HEK293 (cell line): ENCODE results near the gene TSPAN14.

Experiments used
- SCRT2 ChIP-seq: fragments of 450-650 bp; formaldehyde crosslinking; IDR thresholded peaks from 2 replicates; pipeline ENCODE4 v1.5.1; 2016; ENCODE audit warnings: missing biosample characterization, missing genetic modification characterization
- ZNF140 ChIP-seq: fragments of 450-650 bp; formaldehyde crosslinking; IDR thresholded peaks from 2 replicates; pipeline ENCODE4 v1.5.1; 2016; ENCODE audit warnings: missing biosample characterization, missing genetic modification characterization
- TF ChIP-seq, protein P1 (sequence below): fragments of 450-650 bp; formaldehyde crosslinking; conservative IDR thresholded peaks from 2 replicates; pipeline ENCODE4 v1.5.1; 2016; ENCODE audit warnings: low read depth, missing biosample characterization, missing genetic modification characterization
- TF ChIP-seq, protein P2 (sequence below): fragments of 450-650 bp; formaldehyde crosslinking; IDR thresholded peaks from 2 replicates; pipeline ENCODE4 v1.5.1; 2016; ENCODE audit warnings: missing biosample characterization, missing genetic modification characterization
- TF ChIP-seq, protein P3 (sequence below): fragments of 450-650 bp; formaldehyde crosslinking; IDR thresholded peaks from 2 replicates; pipeline ENCODE4 v1.5.1; 2017; ENCODE audit warnings: missing biosample characterization, missing genetic modification characterization
- TF ChIP-seq, protein P4 (sequence below): fragments of 450-650 bp; formaldehyde crosslinking; IDR thresholded peaks from 2 replicates; pipeline ENCODE4 v1.5.1; 2016; ENCODE audit warnings: missing biosample characterization, missing genetic modification characterization

DNA sequence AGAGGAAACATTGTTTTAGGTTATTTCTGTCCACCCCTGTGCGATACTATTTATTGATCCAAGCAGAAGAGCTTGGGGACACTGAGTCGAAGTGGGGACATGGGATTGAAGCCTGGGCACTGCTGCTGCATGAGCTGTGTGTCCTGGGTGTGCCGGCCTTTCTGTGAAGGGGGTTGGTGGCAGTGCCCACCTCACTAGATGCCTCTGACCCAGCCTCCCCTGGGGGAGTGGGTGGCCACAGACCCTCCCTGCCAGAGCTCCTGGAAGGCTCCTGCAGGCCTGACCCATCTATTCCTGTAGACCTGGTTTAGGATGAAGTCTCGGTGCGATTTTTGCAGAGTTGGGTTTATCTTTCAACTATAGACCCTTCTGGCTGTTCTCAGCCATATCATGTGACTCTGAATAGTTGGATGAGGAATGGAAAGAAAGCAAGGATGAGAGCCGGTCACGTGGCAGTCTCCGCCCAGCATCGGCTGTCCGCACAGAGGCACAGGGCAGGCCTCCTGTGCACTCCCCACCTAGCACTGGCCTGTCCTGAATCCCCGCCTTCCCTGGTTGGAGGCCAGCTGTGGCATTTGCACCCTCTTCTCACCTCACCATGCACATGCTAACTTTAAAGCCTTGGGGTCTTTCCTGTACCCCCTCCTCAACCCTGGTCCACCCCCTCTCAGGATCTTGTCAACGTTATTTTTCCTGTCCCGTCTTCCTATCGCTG, 66.0 kb downstream of the TSPAN14 start:
- TF ChIP-seq, protein P1, sequence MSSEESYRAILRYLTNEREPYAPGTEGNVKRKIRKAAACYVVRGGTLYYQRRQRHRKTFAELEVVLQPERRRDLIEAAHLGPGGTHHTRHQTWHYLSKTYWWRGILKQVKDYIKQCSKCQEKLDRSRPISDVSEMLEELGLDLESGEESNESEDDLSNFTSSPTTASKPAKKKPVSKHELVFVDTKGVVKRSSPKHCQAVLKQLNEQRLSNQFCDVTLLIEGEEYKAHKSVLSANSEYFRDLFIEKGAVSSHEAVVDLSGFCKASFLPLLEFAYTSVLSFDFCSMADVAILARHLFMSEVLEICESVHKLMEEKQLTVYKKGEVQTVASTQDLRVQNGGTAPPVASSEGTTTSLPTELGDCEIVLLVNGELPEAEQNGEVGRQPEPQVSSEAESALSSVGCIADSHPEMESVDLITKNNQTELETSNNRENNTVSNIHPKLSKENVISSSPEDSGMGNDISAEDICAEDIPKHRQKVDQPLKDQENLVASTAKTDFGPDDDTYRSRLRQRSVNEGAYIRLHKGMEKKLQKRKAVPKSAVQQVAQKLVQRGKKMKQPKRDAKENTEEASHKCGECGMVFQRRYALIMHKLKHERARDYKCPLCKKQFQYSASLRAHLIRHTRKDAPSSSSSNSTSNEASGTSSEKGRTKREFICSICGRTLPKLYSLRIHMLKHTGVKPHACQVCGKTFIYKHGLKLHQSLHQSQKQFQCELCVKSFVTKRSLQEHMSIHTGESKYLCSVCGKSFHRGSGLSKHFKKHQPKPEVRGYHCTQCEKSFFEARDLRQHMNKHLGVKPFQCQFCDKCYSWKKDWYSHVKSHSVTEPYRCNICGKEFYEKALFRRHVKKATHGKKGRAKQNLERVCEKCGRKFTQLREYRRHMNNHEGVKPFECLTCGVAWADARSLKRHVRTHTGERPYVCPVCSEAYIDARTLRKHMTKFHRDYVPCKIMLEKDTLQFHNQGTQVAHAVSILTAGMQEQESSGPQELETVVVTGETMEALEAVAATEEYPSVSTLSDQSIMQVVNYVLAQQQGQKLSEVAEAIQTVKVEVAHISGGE (tag by site-specific recombination): no peak
- TF ChIP-seq ZNF140 (tag by site-specific recombination) (no peak), SCRT2 (tag by site-specific recombination) (no peak)
- TF ChIP-seq, protein P2, sequence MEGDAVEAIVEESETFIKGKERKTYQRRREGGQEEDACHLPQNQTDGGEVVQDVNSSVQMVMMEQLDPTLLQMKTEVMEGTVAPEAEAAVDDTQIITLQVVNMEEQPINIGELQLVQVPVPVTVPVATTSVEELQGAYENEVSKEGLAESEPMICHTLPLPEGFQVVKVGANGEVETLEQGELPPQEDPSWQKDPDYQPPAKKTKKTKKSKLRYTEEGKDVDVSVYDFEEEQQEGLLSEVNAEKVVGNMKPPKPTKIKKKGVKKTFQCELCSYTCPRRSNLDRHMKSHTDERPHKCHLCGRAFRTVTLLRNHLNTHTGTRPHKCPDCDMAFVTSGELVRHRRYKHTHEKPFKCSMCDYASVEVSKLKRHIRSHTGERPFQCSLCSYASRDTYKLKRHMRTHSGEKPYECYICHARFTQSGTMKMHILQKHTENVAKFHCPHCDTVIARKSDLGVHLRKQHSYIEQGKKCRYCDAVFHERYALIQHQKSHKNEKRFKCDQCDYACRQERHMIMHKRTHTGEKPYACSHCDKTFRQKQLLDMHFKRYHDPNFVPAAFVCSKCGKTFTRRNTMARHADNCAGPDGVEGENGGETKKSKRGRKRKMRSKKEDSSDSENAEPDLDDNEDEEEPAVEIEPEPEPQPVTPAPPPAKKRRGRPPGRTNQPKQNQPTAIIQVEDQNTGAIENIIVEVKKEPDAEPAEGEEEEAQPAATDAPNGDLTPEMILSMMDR: no peak
- TF ChIP-seq, protein P3, sequence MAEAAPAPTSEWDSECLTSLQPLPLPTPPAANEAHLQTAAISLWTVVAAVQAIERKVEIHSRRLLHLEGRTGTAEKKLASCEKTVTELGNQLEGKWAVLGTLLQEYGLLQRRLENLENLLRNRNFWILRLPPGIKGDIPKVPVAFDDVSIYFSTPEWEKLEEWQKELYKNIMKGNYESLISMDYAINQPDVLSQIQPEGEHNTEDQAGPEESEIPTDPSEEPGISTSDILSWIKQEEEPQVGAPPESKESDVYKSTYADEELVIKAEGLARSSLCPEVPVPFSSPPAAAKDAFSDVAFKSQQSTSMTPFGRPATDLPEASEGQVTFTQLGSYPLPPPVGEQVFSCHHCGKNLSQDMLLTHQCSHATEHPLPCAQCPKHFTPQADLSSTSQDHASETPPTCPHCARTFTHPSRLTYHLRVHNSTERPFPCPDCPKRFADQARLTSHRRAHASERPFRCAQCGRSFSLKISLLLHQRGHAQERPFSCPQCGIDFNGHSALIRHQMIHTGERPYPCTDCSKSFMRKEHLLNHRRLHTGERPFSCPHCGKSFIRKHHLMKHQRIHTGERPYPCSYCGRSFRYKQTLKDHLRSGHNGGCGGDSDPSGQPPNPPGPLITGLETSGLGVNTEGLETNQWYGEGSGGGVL (tag by site-specific recombination): no peak
- TF ChIP-seq, protein P4, sequence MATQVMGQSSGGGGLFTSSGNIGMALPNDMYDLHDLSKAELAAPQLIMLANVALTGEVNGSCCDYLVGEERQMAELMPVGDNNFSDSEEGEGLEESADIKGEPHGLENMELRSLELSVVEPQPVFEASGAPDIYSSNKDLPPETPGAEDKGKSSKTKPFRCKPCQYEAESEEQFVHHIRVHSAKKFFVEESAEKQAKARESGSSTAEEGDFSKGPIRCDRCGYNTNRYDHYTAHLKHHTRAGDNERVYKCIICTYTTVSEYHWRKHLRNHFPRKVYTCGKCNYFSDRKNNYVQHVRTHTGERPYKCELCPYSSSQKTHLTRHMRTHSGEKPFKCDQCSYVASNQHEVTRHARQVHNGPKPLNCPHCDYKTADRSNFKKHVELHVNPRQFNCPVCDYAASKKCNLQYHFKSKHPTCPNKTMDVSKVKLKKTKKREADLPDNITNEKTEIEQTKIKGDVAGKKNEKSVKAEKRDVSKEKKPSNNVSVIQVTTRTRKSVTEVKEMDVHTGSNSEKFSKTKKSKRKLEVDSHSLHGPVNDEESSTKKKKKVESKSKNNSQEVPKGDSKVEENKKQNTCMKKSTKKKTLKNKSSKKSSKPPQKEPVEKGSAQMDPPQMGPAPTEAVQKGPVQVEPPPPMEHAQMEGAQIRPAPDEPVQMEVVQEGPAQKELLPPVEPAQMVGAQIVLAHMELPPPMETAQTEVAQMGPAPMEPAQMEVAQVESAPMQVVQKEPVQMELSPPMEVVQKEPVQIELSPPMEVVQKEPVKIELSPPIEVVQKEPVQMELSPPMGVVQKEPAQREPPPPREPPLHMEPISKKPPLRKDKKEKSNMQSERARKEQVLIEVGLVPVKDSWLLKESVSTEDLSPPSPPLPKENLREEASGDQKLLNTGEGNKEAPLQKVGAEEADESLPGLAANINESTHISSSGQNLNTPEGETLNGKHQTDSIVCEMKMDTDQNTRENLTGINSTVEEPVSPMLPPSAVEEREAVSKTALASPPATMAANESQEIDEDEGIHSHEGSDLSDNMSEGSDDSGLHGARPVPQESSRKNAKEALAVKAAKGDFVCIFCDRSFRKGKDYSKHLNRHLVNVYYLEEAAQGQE (tag by site-specific recombination): no peak
